ENCODE data around the gene GPHN.
A peak's percentile ranks its signal among the peaks of the same experiment; 100 is the strongest.

The GPHN gene

DNA sequence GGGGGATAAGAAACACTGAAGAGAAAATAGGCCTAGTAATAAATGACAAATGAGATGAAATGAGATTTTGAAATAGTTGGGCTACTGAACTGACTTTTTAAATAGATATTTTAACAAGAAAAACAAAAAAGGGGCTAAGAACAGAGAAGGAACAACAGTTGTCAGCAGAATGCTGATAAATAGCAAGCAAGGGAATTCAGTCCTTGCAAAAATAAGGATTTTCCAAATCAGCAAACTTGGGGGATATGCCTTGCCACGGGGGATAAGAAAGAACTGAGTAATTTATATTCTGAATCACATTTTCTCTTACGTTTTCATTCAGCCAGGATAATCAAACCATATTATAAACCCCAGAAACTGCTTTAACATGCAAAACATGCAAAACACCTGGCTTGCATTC is 34.7 kb upstream of the GPHN start:
- TF ChIP-seq, protein P1, sequence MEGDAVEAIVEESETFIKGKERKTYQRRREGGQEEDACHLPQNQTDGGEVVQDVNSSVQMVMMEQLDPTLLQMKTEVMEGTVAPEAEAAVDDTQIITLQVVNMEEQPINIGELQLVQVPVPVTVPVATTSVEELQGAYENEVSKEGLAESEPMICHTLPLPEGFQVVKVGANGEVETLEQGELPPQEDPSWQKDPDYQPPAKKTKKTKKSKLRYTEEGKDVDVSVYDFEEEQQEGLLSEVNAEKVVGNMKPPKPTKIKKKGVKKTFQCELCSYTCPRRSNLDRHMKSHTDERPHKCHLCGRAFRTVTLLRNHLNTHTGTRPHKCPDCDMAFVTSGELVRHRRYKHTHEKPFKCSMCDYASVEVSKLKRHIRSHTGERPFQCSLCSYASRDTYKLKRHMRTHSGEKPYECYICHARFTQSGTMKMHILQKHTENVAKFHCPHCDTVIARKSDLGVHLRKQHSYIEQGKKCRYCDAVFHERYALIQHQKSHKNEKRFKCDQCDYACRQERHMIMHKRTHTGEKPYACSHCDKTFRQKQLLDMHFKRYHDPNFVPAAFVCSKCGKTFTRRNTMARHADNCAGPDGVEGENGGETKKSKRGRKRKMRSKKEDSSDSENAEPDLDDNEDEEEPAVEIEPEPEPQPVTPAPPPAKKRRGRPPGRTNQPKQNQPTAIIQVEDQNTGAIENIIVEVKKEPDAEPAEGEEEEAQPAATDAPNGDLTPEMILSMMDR (IDR thresholded peaks at IDR 0.05; ENCODE audit: insufficient read depth, low read depth, low read length, missing control alignments): no peak
- DNase-seq (ENCODE audit: low read depth): no peak
- H3K4me3 ChIP-seq (ENCODE audit: low read length): no peak overlapping the region

DNA sequence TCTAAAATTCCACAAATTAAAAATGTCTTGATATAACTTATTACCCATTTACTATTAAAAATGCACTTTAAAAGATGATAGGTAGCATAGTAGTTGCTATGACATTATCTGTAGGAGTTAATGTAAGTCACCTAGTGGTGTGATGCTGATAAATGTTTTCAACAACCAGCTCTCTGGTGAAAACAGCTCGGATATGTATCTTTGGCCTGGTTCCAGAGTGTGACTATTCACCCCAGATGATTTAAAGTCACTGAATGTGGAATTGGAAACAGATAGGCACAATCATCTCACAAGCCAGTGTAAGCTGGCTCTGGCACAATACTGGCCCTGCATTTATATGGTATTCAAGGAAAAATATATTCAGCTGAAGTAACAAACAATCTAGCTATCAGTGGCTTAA is 31.0 kb upstream of the GPHN start:
- TF ChIP-seq, protein P1 (IDR thresholded peaks at IDR 0.05; ENCODE audit: insufficient read depth, low read depth, low read length, missing control alignments): no peak
- H3K4me3 ChIP-seq (ENCODE audit: low read length): no peak overlapping the region
- DNase-seq (ENCODE audit: low read depth): peak; percentile 39

- no peak overlapping the region for H3K4me3 ChIP-seq (ENCODE audit: low read length)
- DNase-seq (ENCODE audit: low read depth): no peak
- TF ChIP-seq, protein P1 (IDR thresholded peaks at IDR 0.05; ENCODE audit: insufficient read depth, low read depth, low read length, missing control alignments): no peak
These were observed 30.4 kb upstream of the GPHN start for GRCh38 chr14:66477567-66477966.

GRCh38 chr14:66482873-66483272 is 25.1 kb upstream of the GPHN start:
- DNase-seq (ENCODE audit: low read depth): no peak
- H3K4me3 ChIP-seq (ENCODE audit: low read length): no peak overlapping the region
- TF ChIP-seq, protein P1 (IDR thresholded peaks at IDR 0.05; ENCODE audit: insufficient read depth, low read depth, low read length, missing control alignments): no peak

GRCh38 chr14:66483322-66483721 is 24.6 kb upstream of the GPHN start:
- peak; percentile 84 for DNase-seq (ENCODE audit: low read depth)
- no peak overlapping the region for H3K4me3 ChIP-seq (ENCODE audit: low read length)
- TF ChIP-seq, protein P1 (IDR thresholded peaks at IDR 0.05; ENCODE audit: insufficient read depth, low read depth, low read length, missing control alignments): no peak

- no peak overlapping the region for H3K4me3 ChIP-seq (ENCODE audit: low read length)
- TF ChIP-seq, protein P1 (IDR thresholded peaks at IDR 0.05; ENCODE audit: insufficient read depth, low read depth, low read length, missing control alignments): no peak
- DNase-seq (ENCODE audit: low read depth): no peak
These were observed 22.9 kb upstream of the GPHN start for GRCh38 chr14:66485029-66485428.

DNA sequence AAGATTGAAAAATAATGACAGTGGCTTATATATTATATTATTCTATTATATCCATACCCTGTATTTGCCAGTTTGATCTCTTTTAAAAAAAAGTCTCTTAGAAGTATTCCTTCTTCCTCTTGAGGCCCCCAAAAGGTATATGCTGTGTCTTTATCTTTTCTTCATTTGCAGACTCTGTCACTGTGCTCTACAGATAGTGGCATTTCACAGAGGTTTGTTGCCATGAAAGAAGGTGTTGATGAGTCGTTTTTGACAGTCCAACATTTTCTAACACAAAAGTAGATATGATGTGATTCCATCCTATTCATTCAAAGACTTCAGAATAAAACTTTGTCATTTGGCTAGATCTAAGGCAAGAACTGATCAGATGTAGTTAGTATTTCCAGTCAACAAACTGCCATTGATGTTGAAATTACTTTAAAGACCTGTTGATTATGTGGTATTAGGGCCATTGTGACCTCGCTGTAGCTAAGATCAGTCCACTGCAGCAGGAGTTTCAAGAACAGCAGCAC is 22.0 kb upstream of the GPHN start, which contains the start of gene CCDC196:
Gene CCDC196, plus strand, starts transcription at position 462 of the 512 bp plus-strand sequence. CDS start 132 bp downstream, outside the sequence.
- no peak within 1 kb of the TSS for H3K4me3 ChIP-seq (ENCODE audit: low read length)
- TF ChIP-seq, protein P1 (IDR thresholded peaks at IDR 0.05; ENCODE audit: insufficient read depth, low read depth, low read length, missing control alignments): no peak

More for the DNA sequence above, 22.0 kb upstream of the GPHN start, which contains the start of gene CCDC196:
- no peak for DNase-seq (ENCODE audit: low read depth)

Data from epithelial cell of esophagus (primary cell).